Parathyroid adenoma (tissue), 2 donors: Measurements from ENCODE around the gene ZBTB4.

Source experiments
- H2AFZ ChIP-seq: fragments of 300-600 bp; sonication (generic); one replicate; pipeline ENCODE4 v1.7.0; 2017; ENCODE audit warnings: antibody characterized with exemption, mild to moderate bottlenecking
- H3K27ac ChIP-seq: fragments of 300-600 bp; sonication (generic); one replicate; pipeline ENCODE4 v1.7.0; 2017
- H3K27me3 ChIP-seq: fragments of 300-600 bp; sonication (generic); one replicate; pipeline ENCODE4 v1.7.0; 2017; ENCODE audit warnings: low read length; ENCODE audit not compliant: control insufficient read depth, insufficient read depth
- H3K36me3 ChIP-seq: fragments of 300-600 bp; sonication (generic); one replicate; pipeline ENCODE4 v1.7.0; 2017; ENCODE audit warnings: low read length; ENCODE audit not compliant: control insufficient read depth, insufficient read depth
- H3K4me1 ChIP-seq: fragments of 300-600 bp; sonication (generic); one replicate; pipeline ENCODE4 v1.7.0; 2017; ENCODE audit warnings: control low read depth
- H3K4me2 ChIP-seq: fragments of 300-600 bp; sonication (generic); one replicate; pipeline ENCODE4 v1.7.0; 2017; ENCODE audit warnings: low read length
- H3K4me3 ChIP-seq: fragments of 300-600 bp; sonication (generic); one replicate; pipeline ENCODE4 v1.7.0; 2017; ENCODE audit warnings: low read depth, low read length
- H3K79me2 ChIP-seq: fragments of 300-600 bp; sonication (generic); one replicate; pipeline ENCODE4 v1.7.0; 2017; ENCODE audit warnings: control low read depth
- H3K9ac ChIP-seq: fragments of 300-600 bp; sonication (generic); one replicate; pipeline ENCODE4 v1.7.0; 2017; ENCODE audit warnings: mild to moderate bottlenecking
- H3K9me3 ChIP-seq: fragments of 300-600 bp; sonication (generic); one replicate; pipeline ENCODE4 v1.7.0; 2017; ENCODE audit warnings: low read length; ENCODE audit not compliant: control insufficient read depth
- CTCF ChIP-seq: fragments of 300-600 bp; sonication (generic); IDR thresholded peaks from one replicate; pipeline ENCODE4 v1.7.0; 2017; ENCODE audit warnings: antibody characterized with exemption, mild to moderate bottlenecking
- donor health status: primary hyperparathyroidism.

ZBTB4 gene

DNA sequence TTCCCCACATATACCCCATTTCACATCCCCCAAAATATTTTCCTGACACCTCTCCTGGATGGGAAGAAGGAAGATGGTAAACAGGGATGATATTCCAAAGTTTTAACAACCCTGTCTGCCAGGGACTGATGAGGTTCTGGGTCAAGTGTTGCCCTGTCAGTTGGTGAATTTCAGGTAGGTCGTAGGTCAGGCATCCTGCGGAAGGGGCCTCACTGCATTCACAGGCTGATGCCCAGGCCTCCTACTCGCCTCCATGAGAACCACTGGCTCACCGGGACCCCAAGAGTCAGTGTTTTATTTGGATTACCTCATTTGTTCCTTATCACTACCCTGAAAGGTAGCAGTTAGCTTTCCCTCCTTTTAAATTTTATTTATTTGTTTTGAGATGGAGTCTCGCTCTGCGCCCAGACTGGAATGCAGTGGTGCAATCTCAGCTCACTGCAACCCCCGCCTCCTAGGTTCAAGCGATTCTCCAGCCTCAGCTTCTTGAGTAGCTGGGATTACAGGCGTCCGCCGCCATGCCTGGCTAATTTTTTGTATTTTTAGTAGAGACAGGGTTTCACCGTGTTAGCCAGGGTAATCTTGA is 10.5 kb downstream of the ZBTB4 start:
- Histone ChIP-seq H3K4me2 (peak overlapping the region; percentile 37), H3K79me2 (peaks cover 75% of the 10 kb centered on the region), H3K9me3 (no peaks in the 10 kb centered on the region), H3K36me3 (no peaks in the 10 kb centered on the region), H3K9ac (no peak overlapping the region), H3K27ac (peak overlapping the region; percentile 89), H2AFZ (no peak overlapping the region), H3K4me1 (peaks cover 44% of the 10 kb centered on the region), H3K27me3 (no peaks in the 10 kb centered on the region), H3K4me3 (peak overlapping the region; percentile 6)
- TF ChIP-seq CTCF: no peak

GRCh38 chr17:7468290-7468689 is 11.1 kb downstream of the ZBTB4 start:
- Histone ChIP-seq H3K27ac (peak overlapping the region; percentile 89), H3K4me1 (peaks cover 44% of the 10 kb centered on the region)

GRCh38 chr17:7467498-7467897 is 11.9 kb downstream of the ZBTB4 start:
- peak overlapping the region; percentile 89 for H3K27ac ChIP-seq
- no peaks in the 10 kb centered on the region for H3K27me3 ChIP-seq
- no peaks in the 10 kb centered on the region for H3K9me3 ChIP-seq
- peaks cover 44% of the 10 kb centered on the region for H3K4me1 ChIP-seq
- H3K9ac ChIP-seq: no peak overlapping the region
- peak overlapping the region; percentile 29 for H3K4me2 ChIP-seq
- peaks cover 75% of the 10 kb centered on the region for H3K79me2 ChIP-seq
- no peaks in the 10 kb centered on the region for H3K36me3 ChIP-seq
- no peak overlapping the region for H3K4me3 ChIP-seq
- TF ChIP-seq CTCF: no peak
- no peak overlapping the region for H2AFZ ChIP-seq

More at GRCh38 chr17:7468290-7468689, 11.1 kb downstream of the ZBTB4 start:
- Histone ChIP-seq H3K27me3 (no peaks in the 10 kb centered on the region), H3K4me3 (no peak overlapping the region), H3K9ac (no peak overlapping the region), H3K4me2 (no peak overlapping the region), H3K79me2 (peaks cover 74% of the 10 kb centered on the region), H2AFZ (no peak overlapping the region), H3K9me3 (no peaks in the 10 kb centered on the region), H3K36me3 (no peaks in the 10 kb centered on the region)
- TF ChIP-seq CTCF: no peak

GRCh38 chr17:7466639-7467341 is 12.6 kb downstream of the ZBTB4 start:
- H2AFZ ChIP-seq: peak overlapping the region; percentile 39
- H3K27ac ChIP-seq: peak overlapping the region; percentile 89
- H3K27me3 ChIP-seq: no peaks in the 10 kb centered on the region
- H3K4me1 ChIP-seq: peaks cover 41% of the 10 kb centered on the region
- no peaks in the 10 kb centered on the region for H3K9me3 ChIP-seq
- H3K4me3 ChIP-seq: no peak overlapping the region
- peak overlapping the region; percentile 29 for H3K4me2 ChIP-seq
- no peak overlapping the region for H3K9ac ChIP-seq
- peaks cover 73% of the 10 kb centered on the region for H3K79me2 ChIP-seq
- TF ChIP-seq CTCF: no peak
- H3K36me3 ChIP-seq: no peaks in the 10 kb centered on the region

DNA sequence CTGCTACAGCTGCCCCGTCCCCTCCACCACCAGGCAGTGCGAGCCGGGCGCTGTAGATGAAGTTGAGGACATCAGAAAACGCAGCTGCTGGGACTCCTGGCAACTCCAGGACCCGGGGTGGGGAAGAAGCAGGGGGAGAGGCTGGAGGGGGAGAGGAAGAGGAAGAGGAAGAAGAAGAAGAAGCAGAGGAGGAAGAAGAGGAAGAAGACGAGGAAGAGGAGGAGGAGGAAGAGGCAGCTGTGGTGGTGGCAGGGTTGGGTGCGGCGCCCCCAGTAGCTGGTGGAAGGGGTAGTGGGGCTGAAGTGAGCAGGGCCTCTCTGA is 13.2 kb downstream of the ZBTB4 start:
- Histone ChIP-seq H3K4me2 (no peak overlapping the region), H3K4me1 (peaks cover 36% of the 10 kb centered on the region), H3K9ac (no peak overlapping the region), H3K27me3 (no peaks in the 10 kb centered on the region), H3K9me3 (no peaks in the 10 kb centered on the region), H3K36me3 (no peaks in the 10 kb centered on the region), H3K27ac (peak overlapping the region; percentile 89), H3K4me3 (no peak overlapping the region), H3K79me2 (peaks cover 72% of the 10 kb centered on the region), H2AFZ (no peak overlapping the region)
- no peak for TF ChIP-seq CTCF
